Small intestine (tissue), 7 donors: ENCODE data around the gene RNF152. TPM values are rescaled to one million over a fixed set of nuclear protein-coding genes. Genes with fewer than 3 reads are reported as not detected.

Source experiments
- DNase-seq, 2 donors: peaks; one replicate each; pipeline versions ENCODE4 v3.0.0 to v3.0.0-alpha.2; 2013
- FAIRE-seq: peaks from 2 replicates; lab custom pipeline; 2012; peaks lifted over from hg19 to GRCh38; lab: Jason Lieb, UNC
- H3K27ac ChIP-seq, 3 donors: one replicate each; pipeline ENCODE4 v1.5.1; 2013; ENCODE audit warnings: low read length in 2 of 3, mild to moderate bottlenecking in 2 of 3, control low read depth in 1 of 3, inconsistent platforms in 1 of 3, low read depth in 1 of 3, moderate library complexity in 1 of 3
- H3K27me3 ChIP-seq, 3 donors: one replicate each; pipeline ENCODE4 v1.6.1; 2013; ENCODE audit warnings: low read length in 3 of 3, inconsistent platforms in 1 of 3; ENCODE audit not compliant: control insufficient read depth in 3 of 3, insufficient read depth in 3 of 3
- H3K36me3 ChIP-seq, 3 donors: one replicate each; pipeline ENCODE4 v1.6.1; 2013; ENCODE audit warnings: low read length in 3 of 3, inconsistent platforms in 1 of 3, low read depth in 1 of 3, mild to moderate bottlenecking in 1 of 3, moderate library complexity in 1 of 3; ENCODE audit not compliant: control insufficient read depth in 3 of 3, insufficient read depth in 2 of 3
- H3K4me1 ChIP-seq, 3 donors: one replicate each; pipeline ENCODE4 v1.6.1; 2013; ENCODE audit warnings: low read length in 2 of 3, inconsistent platforms in 1 of 3, low read depth in 1 of 3, mild to moderate bottlenecking in 1 of 3, moderate library complexity in 1 of 3; ENCODE audit not compliant: control insufficient read depth in 3 of 3, insufficient read depth in 2 of 3
- H3K4me3 ChIP-seq, 3 donors: one replicate each; pipeline ENCODE4 v1.5.1; 2013; ENCODE audit warnings: low read length in 3 of 3, control low read depth in 1 of 3, inconsistent platforms in 1 of 3, low read depth in 1 of 3, mild to moderate bottlenecking in 1 of 3, moderate library complexity in 1 of 3
- H3K9me3 ChIP-seq, 2 donors: one replicate each; pipeline ENCODE4 v1.6.1; 2013; ENCODE audit warnings: low read depth in 1 of 2, low read length in 1 of 2; ENCODE audit not compliant: control insufficient read depth in 2 of 2, insufficient read depth in 1 of 2
- WGBS, 3 donors: extraction: QIAGEN DNeasy Blood & Tissue Kit; methylation state at CpG; one replicate each; pipeline ENCODE4 v1.1.7; 2013; 5-methylcytosine and 5-hydroxymethylcytosine counted together
- polyA plus RNA-seq, 4 donors: library from polyadenylated mRNA; stranded (reverse) in 3 of 4; unstranded in 1 of 4; fragments of 200-250 nt in 3 of 4; fragments of 120-200 nt in 1 of 4; gene quantifications; one replicate each; pipeline versions ENCODE4 v1.2.1 to v1.2.3, GENCODE V29; 2013
- donor health status: healthy with polysubstance abuse.
- donor health status: control.
- donor health status: control.
- donor health status: Bipolar disorder and iron deficiency.
- donor health status: healthy.

The RNF152 gene
- polyA plus RNA-seq, 4 donors, result 1.4 to 7.3 (median 4.4) TPM

- Histone ChIP-seq H3K4me1 (no peaks in the 10 kb centered on the region), H3K27ac (no peak overlapping the region), H3K27me3 (peaks cover 0 to 2% (median 0%) of the 10 kb centered on the region in 3 donors), H3K9me3 (peaks cover 0 to 4% of the 10 kb centered on the region in 2 donors), H3K4me3 (no peak overlapping the region), H3K36me3 (no peaks in the 10 kb centered on the region)
- WGBS, 3 donors, result 90 to 92% (median 92%) methylated on average over 7 of the region's 7 CpGs
- FAIRE-seq, result no peak
- DNase-seq, result no peak
Observed at GRCh38 chr18:61845197-61845596, 47.6 kb downstream of the RNF152 start.

- FAIRE-seq (no peak), DNase-seq (no peak)
- Histone ChIP-seq H3K27ac (no peak overlapping the region), H3K9me3 (peaks cover 0 to 4% of the 10 kb centered on the region in 2 donors), H3K27me3 (peaks cover 0 to 2% (median 0%) of the 10 kb centered on the region in 3 donors), H3K36me3 (no peaks in the 10 kb centered on the region), H3K4me3 (no peak overlapping the region), H3K4me1 (no peaks in the 10 kb centered on the region)
- WGBS, 3 donors, result 80 to 91% (median 83%) methylated on average over 4 of the region's 4 CpGs
Observed at GRCh38 chr18:61844726-61845125, 48.1 kb downstream of the RNF152 start.

GRCh38 chr18:61842146-61842545, 50.7 kb downstream of the RNF152 start:
- WGBS, 3 donors, result 54 to 91% (median 73%) methylated on average over 2 of the region's 2 CpGs
- H3K4me1 ChIP-seq, result no peaks in the 10 kb centered on the region
- peaks cover 0 to 2% (median 0%) of the 10 kb centered on the region in 3 donors for H3K27me3 ChIP-seq
- H3K27ac ChIP-seq, result no peak overlapping the region
- DNase-seq (no peak), FAIRE-seq (no peak)
- peaks cover 0 to 4% of the 10 kb centered on the region in 2 donors for H3K9me3 ChIP-seq
- H3K36me3 ChIP-seq, result no peaks in the 10 kb centered on the region
- no peak overlapping the region for H3K4me3 ChIP-seq

- Histone ChIP-seq H3K9me3 (peaks cover 0 to 4% of the 10 kb centered on the region in 2 donors), H3K27ac (no peak overlapping the region), H3K4me1 (no peaks in the 10 kb centered on the region), H3K4me3 (no peak overlapping the region), H3K27me3 (peaks cover 0 to 2% (median 0%) of the 10 kb centered on the region in 3 donors), H3K36me3 (no peaks in the 10 kb centered on the region)
- 71 to 94% (median 75%) methylated on average over 3 of the region's 3 CpGs for WGBS, 3 donors
- FAIRE-seq (no peak), DNase-seq (no peak)
Observed at GRCh38 chr18:61841706-61842105, 51.1 kb downstream of the RNF152 start.

- WGBS, 3 donors, result 80 to 86% (median 83%) methylated on average over 1 of the region's 1 CpG
- Histone ChIP-seq H3K4me1 (no peaks in the 10 kb centered on the region), H3K9me3 (peaks cover 0 to 6% of the 10 kb centered on the region in 2 donors), H3K27me3 (no peaks in the 10 kb centered on the region), H3K4me3 (no peak overlapping the region), H3K36me3 (no peaks in the 10 kb centered on the region), H3K27ac (no peak overlapping the region)
- no peak for FAIRE-seq
- no peak for DNase-seq
Observed at GRCh38 chr18:61840324-61840723, 52.5 kb downstream of the RNF152 start.

- Histone ChIP-seq H3K4me3 (no peak overlapping the region), H3K9me3 (peaks cover 2 to 6% of the 10 kb centered on the region in 2 donors), H3K36me3 (no peaks in the 10 kb centered on the region), H3K27me3 (no peaks in the 10 kb centered on the region), H3K4me1 (no peaks in the 10 kb centered on the region), H3K27ac (no peak overlapping the region)
- no peak for FAIRE-seq
- WGBS, 3 donors, result 84 to 90% (median 86%) methylated on average over 5 of the region's 5 CpGs
- DNase-seq, result no peak
Observed at GRCh38 chr18:61838521-61838920, 54.3 kb downstream of the RNF152 start.

- WGBS, 3 donors, result 73 to 82% (median 74%) methylated on average over 4 of the region's 4 CpGs
- no peak for FAIRE-seq
- Histone ChIP-seq H3K4me3 (no peak overlapping the region), H3K27me3 (no peaks in the 10 kb centered on the region), H3K4me1 (no peaks in the 10 kb centered on the region), H3K9me3 (peaks cover 2 to 6% of the 10 kb centered on the region in 2 donors), H3K27ac (no peak overlapping the region), H3K36me3 (no peaks in the 10 kb centered on the region)
- no peak for DNase-seq
Observed at GRCh38 chr18:61833978-61834377, 58.8 kb downstream of the RNF152 start.

GRCh38 chr18:61833387-61833786, 59.4 kb downstream of the RNF152 start:
- Histone ChIP-seq H3K27ac (no peak overlapping the region), H3K4me3 (no peak overlapping the region), H3K27me3 (no peaks in the 10 kb centered on the region), H3K9me3 (peaks cover 2 to 6% of the 10 kb centered on the region in 2 donors), H3K4me1 (no peaks in the 10 kb centered on the region), H3K36me3 (no peaks in the 10 kb centered on the region)
- DNase-seq, result no peak
- no peak for FAIRE-seq
- 39 to 62% (median 40%) methylated on average over 5 of the region's 5 CpGs for WGBS, 3 donors

GRCh38 chr18:61832858-61833257, 59.9 kb downstream of the RNF152 start:
- H3K27me3 ChIP-seq, result no peaks in the 10 kb centered on the region
- H3K9me3 ChIP-seq, result peaks cover 2 to 6% of the 10 kb centered on the region in 2 donors
- no peak overlapping the region for H3K27ac ChIP-seq
- FAIRE-seq (no peak), DNase-seq (no peak)
- no peaks in the 10 kb centered on the region for H3K36me3 ChIP-seq
- no peak overlapping the region for H3K4me3 ChIP-seq
- WGBS, 3 donors, result 62 to 95% (median 82%) methylated on average over 2 of the region's 2 CpGs
- no peaks in the 10 kb centered on the region for H3K4me1 ChIP-seq
